Panc1 (cell line): Measurements from ENCODE around the gene RHD. TPM values are rescaled to one million over a fixed set of nuclear protein-coding genes. Genes with fewer than 3 reads are reported as not detected.
"Not testable (repeated sequence)": the region's sequence is repeated elsewhere in the genome, so short reads cannot be mapped to it uniquely, and the experiment has no call there.

Source experiments
- ATAC-seq: fragments of 200-7000 bp; cut with Tn5 transposase; 2 replicates; pipeline ENCODE4 v1.9.1; 2020; ENCODE audit warnings: mild to moderate bottlenecking, moderate library complexity
- BruUV-seq: library from RNA; stranded (reverse); fragments of 400-500 nt; replicated peaks from 2 replicates; lab custom pipeline; 2021; lab: Mats Ljungman, UMichigan
- CTCF ChIA-PET: fragments of 300-600 bp; sonication (Branson Sonifier 250); formaldehyde crosslinking; loops from one replicate; lab custom pipeline; 2022; ENCODE audit warnings: antibody characterized with exemption; lab: Charles Lee
- POLR2A ChIA-PET: fragments of 300-600 bp; sonication (Branson Sonifier 250); formaldehyde crosslinking; loops from one replicate; lab custom pipeline; 2022; ENCODE audit warnings: antibody characterized with exemption; lab: Charles Lee
- DNase-seq: peaks from one replicate; pipeline ENCODE4 v3.0.0-alpha.2; 2010; ENCODE audit warnings: low read depth, low spot score
- H3K27ac ChIP-seq: 2 replicates; pipeline ENCODE4 v1.5.1; 2011; ENCODE audit warnings: mild to moderate bottlenecking, low read length, inconsistent platforms
- H3K27me3 ChIP-seq: fragments of 200-500 bp; sonication (Bioruptor generic); 2 replicates; pipeline ENCODE4 v1.6.0; 2014; ENCODE audit warnings: low read length, inconsistent platforms; ENCODE audit not compliant: control insufficient read depth, insufficient read depth
- H3K36me3 ChIP-seq: fragments of 200-500 bp; sonication (Bioruptor generic); 2 replicates; pipeline ENCODE4 v1.5.1; 2014; ENCODE audit warnings: inconsistent platforms, mild to moderate bottlenecking, low read length, moderate library complexity; ENCODE audit not compliant: control insufficient read depth, insufficient read depth
- H3K4me1 ChIP-seq: 2 replicates; pipeline ENCODE4 v1.5.1; 2011; ENCODE audit warnings: inconsistent platforms, mild to moderate bottlenecking, low read length, moderate library complexity; ENCODE audit not compliant: control insufficient read depth, insufficient read depth
- H3K4me3 ChIP-seq, 2 experiments: 2 replicates each; pipeline ENCODE4 v1.5.1; 2011 to 2012; ENCODE audit warnings: low read depth in 2 of 2, low read length in 2 of 2, mild to moderate bottlenecking in 2 of 2, inconsistent platforms in 1 of 2, moderate library complexity in 1 of 2
- H3K9me3 ChIP-seq: fragments of 200-500 bp; sonication (Bioruptor generic); 2 replicates; pipeline ENCODE4 v1.5.1; 2014; ENCODE audit warnings: low read depth, mild to moderate bottlenecking, inconsistent platforms, low read length, moderate library complexity; ENCODE audit not compliant: control insufficient read depth, insufficient read depth
- in situ Hi-C: cut with HindIII; loops from 2 replicates; pipeline ENCODE4 v1.10.0; 2016; ENCODE audit warnings: low sequenced_read_pairs, low pct_unique_long_range_greater_than_20kb
- intact Hi-C: fragments of 100-400 bp; cut with micrococcal nuclease; formaldehyde crosslinking; loops from one replicate; pipeline ENCODE4 v1.10.0; 2022; ENCODE audit not compliant: unreplicated experiment
- total RNA-seq: library from RNA; stranded (reverse); gene quantifications from one replicate; pipeline ENCODE4 v1.2.1, GENCODE V29; 2021; ENCODE audit not compliant: unreplicated experiment
- TF ChIP-seq, protein P1 (sequence below): fragments of 450-650 bp; IDR thresholded peaks from 2 replicates; pipeline ENCODE4 v1.5.1; 2017; ENCODE audit warnings: mild to moderate bottlenecking

Gene RHD
- total RNA-seq, 1 experiment from 2014 or later = not detected

- H3K4me3 ChIP-seq, intact Hi-C loops, H3K27me3 ChIP-seq, H3K4me1 ChIP-seq, DNase-seq, POLR2A ChIA-PET, CTCF ChIA-PET, H3K36me3 ChIP-seq, H3K9me3 ChIP-seq, H3K27ac ChIP-seq, in situ Hi-C loops, BruUV-seq: not testable (repeated sequence)
- peak; percentile 82 for ATAC-seq
- TF ChIP-seq, protein P1, sequence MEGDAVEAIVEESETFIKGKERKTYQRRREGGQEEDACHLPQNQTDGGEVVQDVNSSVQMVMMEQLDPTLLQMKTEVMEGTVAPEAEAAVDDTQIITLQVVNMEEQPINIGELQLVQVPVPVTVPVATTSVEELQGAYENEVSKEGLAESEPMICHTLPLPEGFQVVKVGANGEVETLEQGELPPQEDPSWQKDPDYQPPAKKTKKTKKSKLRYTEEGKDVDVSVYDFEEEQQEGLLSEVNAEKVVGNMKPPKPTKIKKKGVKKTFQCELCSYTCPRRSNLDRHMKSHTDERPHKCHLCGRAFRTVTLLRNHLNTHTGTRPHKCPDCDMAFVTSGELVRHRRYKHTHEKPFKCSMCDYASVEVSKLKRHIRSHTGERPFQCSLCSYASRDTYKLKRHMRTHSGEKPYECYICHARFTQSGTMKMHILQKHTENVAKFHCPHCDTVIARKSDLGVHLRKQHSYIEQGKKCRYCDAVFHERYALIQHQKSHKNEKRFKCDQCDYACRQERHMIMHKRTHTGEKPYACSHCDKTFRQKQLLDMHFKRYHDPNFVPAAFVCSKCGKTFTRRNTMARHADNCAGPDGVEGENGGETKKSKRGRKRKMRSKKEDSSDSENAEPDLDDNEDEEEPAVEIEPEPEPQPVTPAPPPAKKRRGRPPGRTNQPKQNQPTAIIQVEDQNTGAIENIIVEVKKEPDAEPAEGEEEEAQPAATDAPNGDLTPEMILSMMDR = peak; percentile 58
Observed at GRCh38 chr1:25290043-25290442, 17.7 kb downstream of the RHD start.

- H3K27ac ChIP-seq, BruUV-seq, DNase-seq, H3K27me3 ChIP-seq, CTCF ChIA-PET, H3K9me3 ChIP-seq, intact Hi-C loops, H3K4me3 ChIP-seq, H3K4me1 ChIP-seq, POLR2A ChIA-PET, in situ Hi-C loops, ATAC-seq, H3K36me3 ChIP-seq: not testable (repeated sequence)
Observed at GRCh38 chr1:25293426-25293825, 21.1 kb downstream of the RHD start.

DNA sequence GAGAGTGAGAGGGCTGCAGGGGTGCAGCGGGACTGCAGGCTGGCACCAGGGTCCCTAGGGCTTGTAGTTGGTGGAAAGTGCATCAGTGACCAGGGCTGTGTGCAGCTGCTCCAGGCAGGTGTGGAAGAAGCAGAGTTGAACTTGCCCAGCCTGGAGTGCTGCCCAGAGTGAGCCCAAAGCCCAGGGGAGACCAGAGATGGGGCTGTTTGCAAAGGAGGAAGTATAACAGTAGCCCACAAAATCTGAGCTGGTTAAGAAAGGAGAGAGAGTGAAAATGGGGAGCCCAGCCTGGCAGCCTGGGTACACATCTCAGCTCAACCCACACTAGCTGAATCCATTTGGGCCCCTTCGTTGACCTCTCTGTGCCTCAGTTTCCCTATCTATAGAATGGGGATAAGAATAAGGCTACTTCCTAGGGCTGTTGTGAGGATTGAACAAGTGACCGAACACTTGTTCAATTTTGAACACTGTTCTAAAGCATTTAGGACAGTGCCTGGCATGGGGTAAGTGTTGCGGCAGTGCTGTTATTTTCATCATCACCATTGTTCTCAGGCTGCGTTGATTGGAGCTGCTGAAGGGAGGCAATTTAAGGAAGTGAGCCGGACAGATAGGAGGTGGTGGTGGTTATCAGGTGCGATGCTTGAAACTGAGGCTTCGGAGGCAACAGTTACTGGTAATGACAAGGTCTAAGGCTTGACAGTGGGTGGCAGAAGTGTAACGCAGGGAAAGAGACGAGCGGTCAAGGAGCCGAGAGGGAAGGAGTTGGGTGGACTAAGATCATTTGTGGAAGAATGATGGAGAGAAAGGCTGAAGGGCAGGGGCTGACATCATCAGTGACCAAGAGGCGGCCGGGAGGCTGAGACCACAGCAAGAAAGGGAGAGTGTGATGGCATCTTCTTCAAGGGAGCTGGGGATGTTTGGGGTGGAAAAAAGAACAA, 22.8 kb downstream of the RHD start:
- BruUV-seq, H3K27me3 ChIP-seq, POLR2A ChIA-PET, intact Hi-C loops, H3K9me3 ChIP-seq, H3K36me3 ChIP-seq, H3K27ac ChIP-seq, CTCF ChIA-PET, in situ Hi-C loops, H3K4me1 ChIP-seq, H3K4me3 ChIP-seq, DNase-seq: not testable (repeated sequence)
- peak; percentile 47; the same call in 1 of the 2 replicates for ATAC-seq

GRCh38 chr1:25296501-25296900, 24.2 kb downstream of the RHD start:
- H3K9me3 ChIP-seq, intact Hi-C loops, POLR2A ChIA-PET, H3K27me3 ChIP-seq, DNase-seq, BruUV-seq, H3K27ac ChIP-seq, H3K4me3 ChIP-seq, H3K4me1 ChIP-seq, in situ Hi-C loops, H3K36me3 ChIP-seq, ATAC-seq, CTCF ChIA-PET: not testable (repeated sequence)

DNA sequence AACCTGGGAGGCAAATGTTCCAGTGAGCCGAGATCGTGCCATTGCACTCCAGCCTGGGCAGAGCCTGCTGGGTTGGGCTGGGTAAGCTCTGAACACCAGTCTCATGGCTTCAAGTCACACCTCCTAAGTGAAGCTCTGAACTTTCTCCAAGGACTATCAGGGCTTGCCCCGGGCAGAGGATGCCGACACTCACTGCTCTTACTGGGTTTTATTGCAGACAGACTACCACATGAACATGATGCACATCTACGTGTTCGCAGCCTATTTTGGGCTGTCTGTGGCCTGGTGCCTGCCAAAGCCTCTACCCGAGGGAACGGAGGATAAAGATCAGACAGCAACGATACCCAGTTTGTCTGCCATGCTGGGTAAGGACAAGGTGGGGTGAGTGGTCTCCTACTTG, 28.4 kb downstream of the RHD start:
- H3K9me3 ChIP-seq, ATAC-seq, BruUV-seq, CTCF ChIA-PET, H3K27me3 ChIP-seq, H3K4me3 ChIP-seq, POLR2A ChIA-PET, in situ Hi-C loops, H3K27ac ChIP-seq, intact Hi-C loops, H3K36me3 ChIP-seq, DNase-seq, H3K4me1 ChIP-seq: not testable (repeated sequence)

GRCh38 chr1:25302330-25302729, 30.0 kb downstream of the RHD start:
- H3K36me3 ChIP-seq, H3K27me3 ChIP-seq, H3K9me3 ChIP-seq, POLR2A ChIA-PET, H3K27ac ChIP-seq, in situ Hi-C loops, DNase-seq, H3K4me3 ChIP-seq, intact Hi-C loops, H3K4me1 ChIP-seq, ATAC-seq, BruUV-seq, CTCF ChIA-PET: not testable (repeated sequence)
